Spleen (tissue), 7 donors: ENCODE results near the gene MIA2.

Source experiments
- POLR2A ChIP-seq, 3 donors: fragments of 450-650 bp; IDR thresholded peaks; one replicate each; pipeline ENCODE4 v1.5.1; 2017; ENCODE audit warnings: antibody characterized with exemption in 3 of 3, mild to moderate bottlenecking in 1 of 3
- POLR2AphosphoS5 ChIP-seq, 3 donors: sonication (generic); formaldehyde crosslinking; IDR thresholded peaks; one replicate each; pipeline ENCODE4 v1.5.1; 2017; ENCODE audit warnings: antibody characterized with exemption in 3 of 3
- TF ChIP-seq, protein P1 (sequence below), 11 experiments: fragments of 200-600 bp in 7 of 11; fragments of 450-650 bp in 4 of 11; sonication (generic) in 4 of 11; IDR thresholded peaks in 8 of 11; conservative IDR thresholded peaks in 3 of 11; 1 replicate in 7 of 11; 2 replicates in 4 of 11; pipeline versions ENCODE4 v1.4.0 to v1.8.0; 2016 to 2021; ENCODE audit warnings: antibody characterized with exemption in 11 of 11, inconsistent platforms in 4 of 11, mild to moderate bottlenecking in 1 of 11
- donor health status: DM: no; HTN: no; CAD: no; lungs with moderate emphysema.
- donor health status: DM: no; HTN: no; CAD: no.
- donor health status: DM: no; HTN: no; CAD: no.

DNA sequence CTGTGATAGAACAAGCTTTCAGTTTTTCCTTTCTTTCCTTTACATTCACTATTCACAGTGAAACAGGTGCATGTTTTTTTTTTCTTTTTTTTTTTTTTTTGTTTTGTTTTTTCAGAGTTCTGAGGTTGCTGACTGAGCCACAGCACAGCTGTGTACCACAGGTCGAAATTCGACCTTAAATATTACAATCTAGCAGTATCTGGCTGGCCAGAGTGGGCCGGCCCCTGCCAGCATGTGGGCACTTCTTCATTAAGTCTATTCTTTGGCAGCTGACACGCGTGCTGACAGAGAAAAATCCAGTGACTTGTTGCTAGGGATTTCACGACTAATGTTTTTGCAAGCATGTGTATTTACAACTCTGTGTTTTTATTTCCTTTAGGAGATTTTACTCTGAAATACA, 164.7 kb downstream of the MIA2 start:
- TF ChIP-seq, protein P1, sequence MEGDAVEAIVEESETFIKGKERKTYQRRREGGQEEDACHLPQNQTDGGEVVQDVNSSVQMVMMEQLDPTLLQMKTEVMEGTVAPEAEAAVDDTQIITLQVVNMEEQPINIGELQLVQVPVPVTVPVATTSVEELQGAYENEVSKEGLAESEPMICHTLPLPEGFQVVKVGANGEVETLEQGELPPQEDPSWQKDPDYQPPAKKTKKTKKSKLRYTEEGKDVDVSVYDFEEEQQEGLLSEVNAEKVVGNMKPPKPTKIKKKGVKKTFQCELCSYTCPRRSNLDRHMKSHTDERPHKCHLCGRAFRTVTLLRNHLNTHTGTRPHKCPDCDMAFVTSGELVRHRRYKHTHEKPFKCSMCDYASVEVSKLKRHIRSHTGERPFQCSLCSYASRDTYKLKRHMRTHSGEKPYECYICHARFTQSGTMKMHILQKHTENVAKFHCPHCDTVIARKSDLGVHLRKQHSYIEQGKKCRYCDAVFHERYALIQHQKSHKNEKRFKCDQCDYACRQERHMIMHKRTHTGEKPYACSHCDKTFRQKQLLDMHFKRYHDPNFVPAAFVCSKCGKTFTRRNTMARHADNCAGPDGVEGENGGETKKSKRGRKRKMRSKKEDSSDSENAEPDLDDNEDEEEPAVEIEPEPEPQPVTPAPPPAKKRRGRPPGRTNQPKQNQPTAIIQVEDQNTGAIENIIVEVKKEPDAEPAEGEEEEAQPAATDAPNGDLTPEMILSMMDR (IDR thresholded peaks at IDR 0.05 in 8 of 11, conservative IDR thresholded peaks at IDR 0.05 in 3 of 11): no peak
- TF ChIP-seq POLR2A (IDR thresholded peaks at IDR 0.05): no peak
- TF ChIP-seq POLR2AphosphoS5 (IDR thresholded peaks at IDR 0.05): no peak
